Measurements from ENCODE around the gene PEF1.

- TF ChIP-seq, protein P1, sequence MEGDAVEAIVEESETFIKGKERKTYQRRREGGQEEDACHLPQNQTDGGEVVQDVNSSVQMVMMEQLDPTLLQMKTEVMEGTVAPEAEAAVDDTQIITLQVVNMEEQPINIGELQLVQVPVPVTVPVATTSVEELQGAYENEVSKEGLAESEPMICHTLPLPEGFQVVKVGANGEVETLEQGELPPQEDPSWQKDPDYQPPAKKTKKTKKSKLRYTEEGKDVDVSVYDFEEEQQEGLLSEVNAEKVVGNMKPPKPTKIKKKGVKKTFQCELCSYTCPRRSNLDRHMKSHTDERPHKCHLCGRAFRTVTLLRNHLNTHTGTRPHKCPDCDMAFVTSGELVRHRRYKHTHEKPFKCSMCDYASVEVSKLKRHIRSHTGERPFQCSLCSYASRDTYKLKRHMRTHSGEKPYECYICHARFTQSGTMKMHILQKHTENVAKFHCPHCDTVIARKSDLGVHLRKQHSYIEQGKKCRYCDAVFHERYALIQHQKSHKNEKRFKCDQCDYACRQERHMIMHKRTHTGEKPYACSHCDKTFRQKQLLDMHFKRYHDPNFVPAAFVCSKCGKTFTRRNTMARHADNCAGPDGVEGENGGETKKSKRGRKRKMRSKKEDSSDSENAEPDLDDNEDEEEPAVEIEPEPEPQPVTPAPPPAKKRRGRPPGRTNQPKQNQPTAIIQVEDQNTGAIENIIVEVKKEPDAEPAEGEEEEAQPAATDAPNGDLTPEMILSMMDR (IDR thresholded peaks at IDR 0.05) = no peak
- TF ChIP-seq ZFX (IDR thresholded peaks at IDR 0.05; ENCODE audit: borderline replicate concordance) = no peak
Observed at GRCh38 chr1:31665234-31665878, 20.7 kb upstream of the PEF1 start.

Data from 22Rv1 (cell line).